ENCODE measurements around the gene CTIF. TPM values are rescaled to one million over a fixed set of nuclear protein-coding genes. Genes with fewer than 3 reads are reported as not detected.

The CTIF gene
- polyA plus RNA-seq, 3 donors: 0.38 to 8.7 (median 1.2) TPM

DNA sequence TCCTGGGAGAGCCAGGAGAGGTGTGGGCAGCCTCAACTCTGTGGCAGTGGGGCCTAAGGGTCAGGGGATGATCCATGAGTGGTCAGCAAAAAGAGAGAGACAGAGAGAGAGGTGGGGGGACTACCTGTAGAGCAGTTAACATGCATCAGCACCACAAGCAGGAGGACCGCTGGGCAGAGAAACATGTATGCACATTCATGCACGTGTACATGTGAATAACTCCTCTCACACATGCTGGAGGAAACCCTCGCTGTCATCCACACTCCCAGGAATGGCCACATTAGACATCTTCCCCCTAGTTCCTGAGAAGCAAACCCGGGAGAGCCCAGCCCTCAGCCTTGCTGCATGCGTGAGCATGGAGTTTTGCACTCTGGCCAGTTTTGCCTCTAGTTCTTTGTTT, 245.8 kb downstream of the CTIF start:
- Histone ChIP-seq H3K9me3 (replicated peaks in 1 of 2; ENCODE audit: control insufficient read depth in 1 of 2, insufficient read depth in 1 of 2, low read length in 2 of 2) (no peaks in the 10 kb centered on the region), H3K4me2 (replicated peaks; ENCODE audit: extremely low read depth, low read length, poor library complexity, severe bottlenecking) (peak overlapping the region; percentile 41), H2AFZ (ENCODE audit: insufficient read depth, low read depth, low read length, poor library complexity, severe bottlenecking) (no peak overlapping the region), H3K4me3 (replicated peaks in 1 of 3; ENCODE audit: low read depth in 2 of 3, low read length in 3 of 3) (peak overlapping the region in 1 of 3 experiments; percentile 22), H3K36me3 (replicated peaks in 1 of 2; ENCODE audit: control insufficient read depth in 1 of 2, insufficient read depth in 2 of 2, low read length in 2 of 2) (no peaks in the 10 kb centered on the region), H4K20me1 (ENCODE audit: insufficient read depth, low read length) (peaks cover 5% of the 10 kb centered on the region), H3K9ac (ENCODE audit: insufficient read depth, low read length, poor library complexity, severe bottlenecking) (peak overlapping the region; percentile 57), H3K79me2 (ENCODE audit: insufficient read depth, low read length) (no peaks in the 10 kb centered on the region), H3K27ac (ENCODE audit: low read depth in 1 of 2, low read length in 2 of 2) (peak overlapping the region; percentile 81 to 93), H3K27me3 (ENCODE audit: control insufficient read depth in 2 of 2, insufficient read depth in 2 of 2, low read length in 2 of 2) (no peaks in the 10 kb centered on the region), H3K4me1 (ENCODE audit: control insufficient read depth in 1 of 2, insufficient read depth in 2 of 2, low read length in 2 of 2) (peaks cover 70 to 79% of the 10 kb centered on the region in 2 donors)
- DNase-seq: peak in 2 of 3 donors; percentile 22 to 46
- intact Hi-C loops (cut with micrococcal nuclease): loop anchor here (2.0 to 10.0 kb wide), 3 partner anchors 48 to 107 kb away; no protein-coding TSS in a partner anchor
- Mint-ChIP-seq H3K27me3 (ENCODE audit: low read depth in 3 of 3) (peaks cover 5 to 17% (median 13%) of the 10 kb centered on the region in 3 donors), H3K36me3 (peaks cover 29 to 52% of the 10 kb centered on the region in 2 donors), H3K27ac (peak overlapping the region; percentile 90 to 97 (median 96)), H3K9me3 (no peaks in the 10 kb centered on the region), H3K4me1 (peaks cover 75% of the 10 kb centered on the region), H3K4me3 (peak overlapping the region in 1 of 2 donors; percentile 78)
- TF ChIP-seq, protein P1, sequence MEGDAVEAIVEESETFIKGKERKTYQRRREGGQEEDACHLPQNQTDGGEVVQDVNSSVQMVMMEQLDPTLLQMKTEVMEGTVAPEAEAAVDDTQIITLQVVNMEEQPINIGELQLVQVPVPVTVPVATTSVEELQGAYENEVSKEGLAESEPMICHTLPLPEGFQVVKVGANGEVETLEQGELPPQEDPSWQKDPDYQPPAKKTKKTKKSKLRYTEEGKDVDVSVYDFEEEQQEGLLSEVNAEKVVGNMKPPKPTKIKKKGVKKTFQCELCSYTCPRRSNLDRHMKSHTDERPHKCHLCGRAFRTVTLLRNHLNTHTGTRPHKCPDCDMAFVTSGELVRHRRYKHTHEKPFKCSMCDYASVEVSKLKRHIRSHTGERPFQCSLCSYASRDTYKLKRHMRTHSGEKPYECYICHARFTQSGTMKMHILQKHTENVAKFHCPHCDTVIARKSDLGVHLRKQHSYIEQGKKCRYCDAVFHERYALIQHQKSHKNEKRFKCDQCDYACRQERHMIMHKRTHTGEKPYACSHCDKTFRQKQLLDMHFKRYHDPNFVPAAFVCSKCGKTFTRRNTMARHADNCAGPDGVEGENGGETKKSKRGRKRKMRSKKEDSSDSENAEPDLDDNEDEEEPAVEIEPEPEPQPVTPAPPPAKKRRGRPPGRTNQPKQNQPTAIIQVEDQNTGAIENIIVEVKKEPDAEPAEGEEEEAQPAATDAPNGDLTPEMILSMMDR (IDR thresholded peaks at IDR 0.05): no peak
- WGBS (ENCODE audit: insufficient coverage): 26% methylated on average over 4 of the region's 5 CpGs

DNA sequence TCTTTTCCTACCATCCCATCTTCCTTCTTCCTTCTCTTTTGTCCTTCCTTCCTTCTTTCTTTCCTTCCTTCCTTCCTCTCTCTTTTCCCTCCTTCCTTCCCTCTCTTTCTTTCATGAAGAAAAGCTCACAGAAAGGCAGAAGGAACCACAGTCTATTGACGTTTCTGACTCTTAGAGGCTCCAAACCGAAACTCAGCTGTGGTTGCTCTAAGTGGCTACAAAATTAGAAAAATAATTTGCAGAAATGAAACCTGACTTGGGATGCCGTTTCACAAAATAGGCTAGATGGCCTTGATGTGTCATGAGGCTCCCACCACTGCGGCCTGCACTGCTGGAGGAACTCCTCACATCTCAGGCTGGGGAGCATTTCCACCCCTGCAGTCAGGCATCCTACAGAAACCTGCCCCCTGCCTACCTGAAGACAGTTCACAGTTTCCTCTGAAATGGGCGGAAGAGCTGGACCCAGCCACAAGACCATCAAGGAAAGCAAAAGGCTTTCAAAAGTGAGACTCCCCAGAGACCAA, 246.3 kb downstream of the CTIF start:
- Mint-ChIP-seq H3K4me1 (peaks cover 79% of the 10 kb centered on the region), H3K36me3 (peaks cover 24 to 47% of the 10 kb centered on the region in 2 donors), H3K4me3 (peak overlapping the region; percentile 25 to 78), H3K27me3 (ENCODE audit: low read depth in 3 of 3) (peaks cover 3 to 16% (median 13%) of the 10 kb centered on the region in 3 donors), H3K9me3 (no peaks in the 10 kb centered on the region), H3K27ac (peak overlapping the region; percentile 90 to 97 (median 96))
- TF ChIP-seq, protein P1 (IDR thresholded peaks at IDR 0.05): no peak
- DNase-seq: peak; percentile 82 to 91 (median 88)
- Histone ChIP-seq H3K4me1 (ENCODE audit: control insufficient read depth in 1 of 2, insufficient read depth in 2 of 2, low read length in 2 of 2) (peaks cover 75 to 84% of the 10 kb centered on the region in 2 donors), H4K20me1 (ENCODE audit: insufficient read depth, low read length) (peaks cover 5% of the 10 kb centered on the region), H3K27me3 (ENCODE audit: control insufficient read depth in 2 of 2, insufficient read depth in 2 of 2, low read length in 2 of 2) (no peaks in the 10 kb centered on the region), H3K27ac (ENCODE audit: low read depth in 1 of 2, low read length in 2 of 2) (peak overlapping the region; percentile 81 to 93), H3K9me3 (replicated peaks in 1 of 2; ENCODE audit: control insufficient read depth in 1 of 2, insufficient read depth in 1 of 2, low read length in 2 of 2) (no peaks in the 10 kb centered on the region), H3K36me3 (replicated peaks in 1 of 2; ENCODE audit: control insufficient read depth in 1 of 2, insufficient read depth in 2 of 2, low read length in 2 of 2) (no peaks in the 10 kb centered on the region), H2AFZ (ENCODE audit: insufficient read depth, low read depth, low read length, poor library complexity, severe bottlenecking) (no peak overlapping the region), H3K9ac (ENCODE audit: insufficient read depth, low read length, poor library complexity, severe bottlenecking) (peak overlapping the region; percentile 57), H3K4me3 (replicated peaks in 1 of 3; ENCODE audit: low read depth in 2 of 3, low read length in 3 of 3) (peak overlapping the region in 1 of 3 experiments; percentile 39), H3K4me2 (replicated peaks; ENCODE audit: extremely low read depth, low read length, poor library complexity, severe bottlenecking) (peak overlapping the region; percentile 41), H3K79me2 (ENCODE audit: insufficient read depth, low read length) (no peaks in the 10 kb centered on the region)
- WGBS (ENCODE audit: insufficient coverage): 0% methylated on average over 5 of the region's 5 CpGs
- intact Hi-C loops (cut with micrococcal nuclease): loop anchor here (2.0 to 10.0 kb wide), 3 partner anchors 48 to 108 kb away; no protein-coding TSS in a partner anchor
